Measurements from ENCODE around the gene TSEN34.

Gene TSEN34

GRCh38 chr19:54154603-54155345, 36.3 kb upstream of the TSEN34 start:
- Histone ChIP-seq H3K27me3 (ENCODE audit: low read depth, low read length) (no peaks in the 10 kb centered on the region), H3K4me3 (ENCODE audit: low read length) (no peak overlapping the region), H3K4me2 (ENCODE audit: low read length) (no peak overlapping the region), H3K27ac (ENCODE audit: low read length) (no peak overlapping the region), H2AFZ (ENCODE audit: low read depth, low read length) (no peak overlapping the region), H3K36me3 (replicated peaks; ENCODE audit: low read depth, low read length) (peaks cover 68% of the 10 kb centered on the region), H3K79me2 (ENCODE audit: low read length) (peaks cover 10% of the 10 kb centered on the region), H3K4me1 (ENCODE audit: low read length) (peaks cover 11% of the 10 kb centered on the region), H4K20me1 (ENCODE audit: insufficient read depth, low read length) (no peaks in the 10 kb centered on the region), H3K9ac (ENCODE audit: low read length) (no peak overlapping the region), H3K9me3 (ENCODE audit: insufficient read depth, low read length) (no peaks in the 10 kb centered on the region)
- TF ChIP-seq CTCF (IDR thresholded peaks at IDR 0.05; ENCODE audit: low read depth, low read length) = no peak
- TF ChIP-seq EZH2phosphoT487 (IDR thresholded peaks at IDR 0.05; ENCODE audit: low read depth) = no peak

DNA sequence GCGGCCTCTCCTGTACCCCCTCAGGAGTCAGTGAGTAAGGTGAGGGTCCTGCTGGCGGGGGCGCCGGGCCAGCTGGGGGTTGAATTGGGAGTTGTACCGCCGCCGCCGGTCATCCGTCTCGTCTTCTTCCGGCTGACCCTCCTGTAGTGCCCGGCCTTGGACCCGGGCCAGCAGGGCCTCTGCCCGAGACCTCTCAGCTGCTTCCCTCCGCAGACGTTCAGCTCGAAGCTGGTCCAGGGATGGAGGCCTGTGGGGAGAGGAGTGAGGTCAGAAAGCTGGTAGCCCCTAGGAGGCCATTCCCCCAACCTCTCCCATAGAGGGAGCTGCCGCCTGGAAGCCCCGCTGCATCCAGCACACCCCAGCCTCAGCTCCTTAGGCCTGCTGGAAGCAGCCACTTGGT, 35.4 kb upstream of the TSEN34 start:
- no peaks in the 10 kb centered on the region for H3K27me3 ChIP-seq (ENCODE audit: low read depth, low read length)
- peaks cover 14% of the 10 kb centered on the region for H3K79me2 ChIP-seq (ENCODE audit: low read length)
- H3K9me3 ChIP-seq (ENCODE audit: insufficient read depth, low read length) = no peaks in the 10 kb centered on the region
- H3K4me2 ChIP-seq (ENCODE audit: low read length) = no peak overlapping the region
- H3K4me3 ChIP-seq (ENCODE audit: low read length) = no peak overlapping the region
- no peak overlapping the region for H2AFZ ChIP-seq (ENCODE audit: low read depth, low read length)
- H3K9ac ChIP-seq (ENCODE audit: low read length) = no peak overlapping the region
- no peak for TF ChIP-seq CTCF (IDR thresholded peaks at IDR 0.05; ENCODE audit: low read depth, low read length)
- no peak for TF ChIP-seq EZH2phosphoT487 (IDR thresholded peaks at IDR 0.05; ENCODE audit: low read depth)
- peaks cover 15% of the 10 kb centered on the region for H3K4me1 ChIP-seq (ENCODE audit: low read length)
- H3K27ac ChIP-seq (ENCODE audit: low read length) = no peak overlapping the region
- H3K36me3 ChIP-seq (replicated peaks; ENCODE audit: low read depth, low read length) = peaks cover 60% of the 10 kb centered on the region
- H4K20me1 ChIP-seq (ENCODE audit: insufficient read depth, low read length) = no peaks in the 10 kb centered on the region

DNA sequence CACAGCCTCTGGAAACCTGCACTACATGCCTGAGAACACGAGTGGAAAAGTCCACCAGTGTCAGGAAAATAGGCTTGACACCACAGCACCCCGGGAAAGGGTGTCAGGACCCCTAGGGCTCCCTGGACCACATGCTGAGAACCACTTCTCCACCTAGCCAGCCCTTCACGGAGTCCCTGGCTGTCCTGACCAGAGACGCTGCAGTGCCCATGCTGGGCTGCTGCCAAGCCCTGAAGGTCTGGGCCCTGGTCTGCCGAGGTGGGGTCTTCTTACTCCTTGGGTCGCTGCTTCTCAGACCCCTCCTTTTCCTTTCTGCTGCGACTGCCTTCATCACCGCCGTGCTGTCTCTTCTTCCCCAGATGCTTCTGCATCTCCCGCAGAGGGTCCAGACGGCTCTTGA, 34.6 kb upstream of the TSEN34 start:
- Histone ChIP-seq H3K27ac (ENCODE audit: low read length) (no peak overlapping the region), H3K36me3 (replicated peaks; ENCODE audit: low read depth, low read length) (peaks cover 55% of the 10 kb centered on the region), H2AFZ (ENCODE audit: low read depth, low read length) (no peak overlapping the region), H3K4me3 (ENCODE audit: low read length) (no peak overlapping the region), H4K20me1 (ENCODE audit: insufficient read depth, low read length) (no peaks in the 10 kb centered on the region), H3K4me1 (ENCODE audit: low read length) (peaks cover 18% of the 10 kb centered on the region), H3K9me3 (ENCODE audit: insufficient read depth, low read length) (no peaks in the 10 kb centered on the region), H3K4me2 (ENCODE audit: low read length) (no peak overlapping the region), H3K79me2 (ENCODE audit: low read length) (peaks cover 18% of the 10 kb centered on the region), H3K27me3 (ENCODE audit: low read depth, low read length) (no peaks in the 10 kb centered on the region), H3K9ac (ENCODE audit: low read length) (no peak overlapping the region)
- no peak for TF ChIP-seq CTCF (IDR thresholded peaks at IDR 0.05; ENCODE audit: low read depth, low read length)
- TF ChIP-seq EZH2phosphoT487 (IDR thresholded peaks at IDR 0.05; ENCODE audit: low read depth) = no peak

DNA sequence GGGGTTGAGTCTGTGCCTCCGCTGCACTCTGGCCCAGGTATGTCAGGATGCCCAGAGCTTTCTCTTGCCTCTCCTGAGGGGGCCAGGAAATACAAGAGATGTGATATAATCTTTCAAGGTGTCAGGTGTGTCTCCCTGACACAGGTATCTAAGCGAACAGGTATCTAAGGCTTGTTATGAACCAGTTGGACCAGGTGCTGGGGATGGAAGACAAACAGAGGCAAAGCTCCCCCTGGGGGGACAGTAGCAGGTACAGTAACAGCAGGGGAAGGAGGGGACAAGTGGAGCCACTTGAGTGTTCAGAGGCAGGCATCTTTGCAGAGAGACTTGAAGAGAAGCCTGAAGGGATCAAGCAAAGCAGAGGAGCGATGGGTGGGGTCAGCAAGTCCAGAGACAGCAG, 34.2 kb upstream of the TSEN34 start:
- H3K36me3 ChIP-seq (replicated peaks; ENCODE audit: low read depth, low read length) = peaks cover 50% of the 10 kb centered on the region
- TF ChIP-seq CTCF (IDR thresholded peaks at IDR 0.05; ENCODE audit: low read depth, low read length) = no peak
- TF ChIP-seq EZH2phosphoT487 (IDR thresholded peaks at IDR 0.05; ENCODE audit: low read depth) = no peak
- no peak overlapping the region for H3K4me2 ChIP-seq (ENCODE audit: low read length)
- peaks cover 18% of the 10 kb centered on the region for H3K4me1 ChIP-seq (ENCODE audit: low read length)
- no peak overlapping the region for H3K4me3 ChIP-seq (ENCODE audit: low read length)
- no peak overlapping the region for H3K9ac ChIP-seq (ENCODE audit: low read length)
- no peak overlapping the region for H3K27ac ChIP-seq (ENCODE audit: low read length)
- H3K79me2 ChIP-seq (ENCODE audit: low read length) = peaks cover 18% of the 10 kb centered on the region
- no peaks in the 10 kb centered on the region for H3K9me3 ChIP-seq (ENCODE audit: insufficient read depth, low read length)
- H4K20me1 ChIP-seq (ENCODE audit: insufficient read depth, low read length) = no peaks in the 10 kb centered on the region
- H3K27me3 ChIP-seq (ENCODE audit: low read depth, low read length) = no peaks in the 10 kb centered on the region
- no peak overlapping the region for H2AFZ ChIP-seq (ENCODE audit: low read depth, low read length)

Measured in OCI-LY3 (cell line).